RWPE1 (cell line): ENCODE measurements around the gene AGAP1.

Source experiments
- CTCF ChIA-PET: fragments of 350-600 bp; sonication (Branson Sonifier 250); formaldehyde crosslinking; extraction: SDS; loops from one replicate; lab custom pipeline; 2021; lab: Yijun Ruan, JAX
- POLR2A ChIA-PET: fragments of 400-600 bp; formaldehyde crosslinking; extraction: SDS; loops from one replicate; lab custom pipeline; 2020; ENCODE audit warnings: antibody characterized with exemption; ENCODE audit not compliant: low non-redundant PET; lab: Yijun Ruan, JAX
- DNase-seq: peaks from one replicate; pipeline ENCODE4 v3.0.0; 2012; ENCODE audit warnings: low spot score
- H3K27ac ChIP-seq: fragments of 450-650 bp; 2 replicates; pipeline ENCODE4 v1.5.1; 2017
- TF ChIP-seq, protein P1 (sequence below): fragments of 450-650 bp; conservative IDR thresholded peaks from 2 replicates; pipeline ENCODE4 v1.5.1; 2017; ENCODE audit warnings: low read depth, mild to moderate bottlenecking

Gene AGAP1

DNA sequence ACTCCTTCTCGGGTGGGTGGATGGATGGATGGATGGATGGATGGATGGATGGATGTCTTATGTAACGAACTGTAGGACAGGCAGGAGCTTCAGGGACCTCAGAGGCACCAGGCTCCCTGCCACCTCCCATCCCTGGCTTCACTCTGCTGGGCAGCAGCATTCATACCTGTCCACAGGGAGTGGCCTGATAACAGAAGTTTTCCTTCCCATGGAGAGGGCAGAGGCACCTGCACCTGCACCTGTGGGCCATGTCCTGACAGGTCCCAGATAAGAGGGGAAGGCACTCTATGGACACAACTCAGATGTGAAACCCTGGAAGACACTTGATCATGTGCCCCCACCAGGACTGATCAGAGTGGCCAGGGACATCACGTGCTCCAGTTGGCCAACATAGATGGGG lies 532.0 kb downstream of the AGAP1 start:
- ChIA-PET CTCF (no interaction called here), POLR2A (no interaction called here)
- TF ChIP-seq, protein P1, sequence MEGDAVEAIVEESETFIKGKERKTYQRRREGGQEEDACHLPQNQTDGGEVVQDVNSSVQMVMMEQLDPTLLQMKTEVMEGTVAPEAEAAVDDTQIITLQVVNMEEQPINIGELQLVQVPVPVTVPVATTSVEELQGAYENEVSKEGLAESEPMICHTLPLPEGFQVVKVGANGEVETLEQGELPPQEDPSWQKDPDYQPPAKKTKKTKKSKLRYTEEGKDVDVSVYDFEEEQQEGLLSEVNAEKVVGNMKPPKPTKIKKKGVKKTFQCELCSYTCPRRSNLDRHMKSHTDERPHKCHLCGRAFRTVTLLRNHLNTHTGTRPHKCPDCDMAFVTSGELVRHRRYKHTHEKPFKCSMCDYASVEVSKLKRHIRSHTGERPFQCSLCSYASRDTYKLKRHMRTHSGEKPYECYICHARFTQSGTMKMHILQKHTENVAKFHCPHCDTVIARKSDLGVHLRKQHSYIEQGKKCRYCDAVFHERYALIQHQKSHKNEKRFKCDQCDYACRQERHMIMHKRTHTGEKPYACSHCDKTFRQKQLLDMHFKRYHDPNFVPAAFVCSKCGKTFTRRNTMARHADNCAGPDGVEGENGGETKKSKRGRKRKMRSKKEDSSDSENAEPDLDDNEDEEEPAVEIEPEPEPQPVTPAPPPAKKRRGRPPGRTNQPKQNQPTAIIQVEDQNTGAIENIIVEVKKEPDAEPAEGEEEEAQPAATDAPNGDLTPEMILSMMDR = no peak
- no peak for DNase-seq
- no peak overlapping the region for H3K27ac ChIP-seq

- H3K27ac ChIP-seq = no peak overlapping the region
- ChIA-PET POLR2A (no interaction called here), CTCF (no interaction called here)
- TF ChIP-seq, protein P1 = no peak
- DNase-seq = no peak
These were observed 533.0 kb downstream of the AGAP1 start for GRCh38 chr2:236026841-236027240.

DNA sequence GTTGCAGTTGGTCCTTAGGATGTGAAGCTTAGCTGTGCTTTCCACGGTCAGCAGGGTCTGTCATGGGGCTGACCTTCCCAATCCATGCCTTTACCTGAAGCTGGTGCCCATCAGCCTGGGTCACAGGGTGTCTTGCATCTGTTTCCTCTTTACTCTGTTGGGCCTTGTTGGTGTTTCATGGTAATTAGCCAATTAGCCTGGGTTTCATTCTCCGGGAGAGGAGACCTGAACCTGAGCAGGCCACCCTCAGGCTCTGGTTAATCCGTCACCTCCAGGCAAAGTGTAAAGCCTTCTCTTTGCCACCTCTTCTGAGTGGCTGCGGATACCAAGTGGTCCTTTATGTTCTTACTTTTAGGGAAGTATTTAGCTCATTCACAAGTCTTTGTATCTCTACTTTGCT lies 534.2 kb downstream of the AGAP1 start:
- TF ChIP-seq, protein P1 = no peak
- POLR2A ChIA-PET = no interaction called here
- no peak overlapping the region for H3K27ac ChIP-seq
- no peak for DNase-seq
- CTCF ChIA-PET = interaction anchor here (0.7 kb wide), 1 partner anchor 813 kb away, joined by 3 read pairs; no protein-coding TSS in a partner anchor

- ChIA-PET POLR2A (no interaction called here), CTCF (interaction anchor here (0.6 kb wide), 1 partner anchor 221 kb away, joined by 3 read pairs; no protein-coding TSS in a partner anchor)
- TF ChIP-seq, protein P1 = no peak
- no peak overlapping the region for H3K27ac ChIP-seq
- DNase-seq = no peak
These were observed 539.6 kb downstream of the AGAP1 start for GRCh38 chr2:236033462-236033861.

DNA sequence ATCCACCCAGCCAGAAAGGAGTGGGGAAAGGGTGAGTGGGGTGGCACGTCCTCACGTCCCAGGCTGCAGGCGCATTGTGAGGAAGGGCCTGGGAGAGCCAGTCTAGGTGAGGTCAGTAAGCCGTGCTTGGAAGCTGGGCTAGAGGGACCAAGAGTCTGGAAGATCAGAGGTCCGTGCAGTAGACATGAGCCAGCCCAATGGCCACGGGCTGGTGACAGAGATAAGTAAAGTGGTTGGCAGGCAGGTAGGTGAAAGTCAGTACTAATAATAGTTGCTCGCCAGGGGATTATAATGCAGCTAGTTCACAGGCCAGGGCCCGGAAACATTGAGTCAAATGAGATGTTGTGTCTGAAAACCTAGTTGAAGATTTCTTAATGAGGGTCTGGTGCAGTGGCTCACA lies 541.1 kb downstream of the AGAP1 start:
- TF ChIP-seq, protein P1 = no peak
- H3K27ac ChIP-seq = no peak overlapping the region
- ChIA-PET CTCF (no interaction called here), POLR2A (no interaction called here)
- no peak for DNase-seq

DNA sequence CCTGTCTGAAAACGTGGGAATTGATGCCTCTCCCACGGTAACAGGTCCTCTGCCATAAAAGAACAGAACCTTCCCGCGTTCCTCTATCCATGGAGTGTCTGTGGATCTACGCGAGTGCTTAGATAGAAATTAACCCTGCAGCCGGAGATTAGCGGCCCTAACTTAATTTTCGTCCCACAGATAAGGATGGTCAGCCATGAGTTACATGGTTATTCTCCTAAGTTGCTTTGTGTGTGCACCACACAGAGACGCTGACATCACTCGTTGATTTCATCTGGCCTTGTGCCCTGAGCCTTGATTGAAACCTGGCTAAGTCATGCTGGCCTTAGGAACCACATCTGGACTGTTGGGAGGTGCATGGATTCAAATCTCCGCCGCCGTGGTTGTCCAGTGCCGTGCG lies 542.2 kb downstream of the AGAP1 start:
- TF ChIP-seq, protein P1 = no peak
- ChIA-PET CTCF (no interaction called here), POLR2A (no interaction called here)
- no peak for DNase-seq
- no peak overlapping the region for H3K27ac ChIP-seq
